H1 (cell line): Measurements from ENCODE around the gene KIAA0319L. TPM values are rescaled to one million over a fixed set of nuclear protein-coding genes. Genes with fewer than 3 reads are reported as not detected.
A peak's percentile ranks its signal among the peaks of the same experiment; 100 is the strongest.

Experiments
- BRCA1 ChIP-seq: IDR thresholded peaks from 2 replicates; pipeline ENCODE4 v1.6.1; 2012; ENCODE audit warnings: low read depth, low read length, improper control_type of control experiment
- CBX8 ChIP-seq: fragments of 300-800, 300-1000 bp; sonication (generic); IDR thresholded peaks from 2 replicates; pipeline ENCODE4 v1.7.1; 2016; ENCODE audit warnings: low read depth, low read length, borderline replicate concordance
- CTBP2 ChIP-seq: IDR thresholded peaks from 2 replicates; pipeline ENCODE4 v1.7.0; 2011; ENCODE audit warnings: borderline replicate concordance, mild to moderate bottlenecking, moderate library complexity, mixed read lengths, low read length; ENCODE audit not compliant: insufficient read depth, insufficient read length
- JUND ChIP-seq: IDR thresholded peaks from 2 replicates; pipeline ENCODE4 v1.6.1; 2011; ENCODE audit warnings: mild to moderate bottlenecking, improper control_type of control experiment, low read length
- KDM1A ChIP-seq: fragments of 200-600, 300-600 bp; sonication (generic); IDR thresholded peaks from 2 replicates; pipeline ENCODE4 v1.7.1; 2016; ENCODE audit warnings: mild to moderate bottlenecking, low read length, borderline replicate concordance
- NRF1 ChIP-seq: IDR thresholded peaks from 2 replicates; pipeline ENCODE4 v1.6.1; 2011; ENCODE audit warnings: mild to moderate bottlenecking, low read depth, low read length, improper control_type of control experiment
- POLR2A ChIP-seq, 2 experiments: IDR thresholded peaks; 1 replicate in 1 of 2; 2 replicates in 1 of 2; pipeline ENCODE4 v1.6.1; 2011; ENCODE audit warnings: low read depth in 2 of 2, low read length in 2 of 2, mild to moderate bottlenecking in 2 of 2; ENCODE audit errors: control extremely low read depth in 1 of 2
- RXRA ChIP-seq: IDR thresholded peaks from 2 replicates; pipeline ENCODE4 v1.6.1; 2011; ENCODE audit warnings: low read depth, mild to moderate bottlenecking, low read length, moderate library complexity; ENCODE audit not compliant: insufficient read depth
- SIN3A ChIP-seq, 2 experiments: IDR thresholded peaks in 1 of 2; conservative IDR thresholded peaks in 1 of 2; 2 replicates each; pipeline ENCODE4 v1.6.1; 2011 to 2012; ENCODE audit warnings: low read length in 2 of 2, improper control_type of control experiment in 1 of 2, low read depth in 1 of 2, mild to moderate bottlenecking in 1 of 2
- SP2 ChIP-seq: IDR thresholded peaks from 2 replicates; pipeline ENCODE4 v1.6.1; 2012; ENCODE audit warnings: mild to moderate bottlenecking, low read length, inconsistent platforms
- SRF ChIP-seq: IDR thresholded peaks from 2 replicates; pipeline ENCODE4 v1.6.1; 2011; ENCODE audit warnings: mild to moderate bottlenecking, low read depth, low read length, moderate library complexity
- TAF1 ChIP-seq: IDR thresholded peaks from 2 replicates; pipeline ENCODE4 v1.6.1; 2011; ENCODE audit warnings: mild to moderate bottlenecking, low read depth, low read length
- TAF7 ChIP-seq: optimal IDR thresholded peaks from 2 replicates; pipeline ENCODE3; 2011; ENCODE audit warnings: low read depth, mild to moderate bottlenecking, inconsistent platforms, low read length, moderate library complexity, borderline replicate concordance
- TBP ChIP-seq: IDR thresholded peaks from 2 replicates; pipeline ENCODE4 v1.6.1; 2011; ENCODE audit warnings: low read depth, low read length, improper control_type of control experiment
- TEAD4 ChIP-seq: IDR thresholded peaks from 2 replicates; pipeline ENCODE4 v1.6.1; 2012; ENCODE audit warnings: low read depth, low read length, inconsistent platforms, mixed read lengths
- polyA plus RNA-seq, 7 experiments: library from polyadenylated mRNA; depleted of rRNA in 3 of 7; stranded (reverse) in 5 of 7; unstranded in 2 of 7; fragments of >200 nt in 5 of 7; fragments of 200-250 nt in 2 of 7; gene quantifications; 1 replicate in 5 of 7; 2 replicates in 1 of 7; 4 replicates in 1 of 7; pipeline versions ENCODE4 v1.2.1 to v1.2.3, GENCODE V29; 2011 to 2013; ENCODE audit warnings: missing spikeins in 2 of 7, mixed read lengths in 2 of 7
- total RNA-seq: library from RNA; stranded (reverse); fragmentation: NEBNext Ultra II Directional; extraction: Animal tissue kit (Norgen Biotek cat#: 25700); gene quantifications from 2 replicates; pipeline ENCODE4 v1.2.1, GENCODE V29; 2021
- TF ChIP-seq, protein P1 (sequence below), 3 experiments: IDR thresholded peaks; 1 replicate in 2 of 3; 2 replicates in 1 of 3; pipeline versions ENCODE4 v1.5.1 to v1.6.1; 2011; ENCODE audit warnings: low read length in 3 of 3, mild to moderate bottlenecking in 3 of 3, inconsistent platforms in 2 of 3, low read depth in 1 of 3, moderate library complexity in 1 of 3; ENCODE audit not compliant: insufficient read depth in 1 of 3; ENCODE audit errors: control extremely low read depth in 1 of 3
- TF ChIP-seq, protein P2 (sequence below): IDR thresholded peaks from 2 replicates; pipeline ENCODE4 v1.6.1; 2012; ENCODE audit warnings: inconsistent platforms
- TF ChIP-seq, protein P3 (sequence below): IDR thresholded peaks from 2 replicates; pipeline ENCODE4 v1.6.1; 2011; ENCODE audit warnings: low read length, improper control_type of control experiment
- TF ChIP-seq, protein P4 (sequence below): IDR thresholded peaks from 2 replicates; pipeline ENCODE4 v1.6.1; 2012; ENCODE audit warnings: inconsistent platforms

KIAA0319L gene
- total and polyA plus RNA-seq, 2 of the 8 experiments (the other 6 are each of a cell fraction or from before 2014, with no cell fraction given): 40.1 to 55.7 TPM

DNA sequence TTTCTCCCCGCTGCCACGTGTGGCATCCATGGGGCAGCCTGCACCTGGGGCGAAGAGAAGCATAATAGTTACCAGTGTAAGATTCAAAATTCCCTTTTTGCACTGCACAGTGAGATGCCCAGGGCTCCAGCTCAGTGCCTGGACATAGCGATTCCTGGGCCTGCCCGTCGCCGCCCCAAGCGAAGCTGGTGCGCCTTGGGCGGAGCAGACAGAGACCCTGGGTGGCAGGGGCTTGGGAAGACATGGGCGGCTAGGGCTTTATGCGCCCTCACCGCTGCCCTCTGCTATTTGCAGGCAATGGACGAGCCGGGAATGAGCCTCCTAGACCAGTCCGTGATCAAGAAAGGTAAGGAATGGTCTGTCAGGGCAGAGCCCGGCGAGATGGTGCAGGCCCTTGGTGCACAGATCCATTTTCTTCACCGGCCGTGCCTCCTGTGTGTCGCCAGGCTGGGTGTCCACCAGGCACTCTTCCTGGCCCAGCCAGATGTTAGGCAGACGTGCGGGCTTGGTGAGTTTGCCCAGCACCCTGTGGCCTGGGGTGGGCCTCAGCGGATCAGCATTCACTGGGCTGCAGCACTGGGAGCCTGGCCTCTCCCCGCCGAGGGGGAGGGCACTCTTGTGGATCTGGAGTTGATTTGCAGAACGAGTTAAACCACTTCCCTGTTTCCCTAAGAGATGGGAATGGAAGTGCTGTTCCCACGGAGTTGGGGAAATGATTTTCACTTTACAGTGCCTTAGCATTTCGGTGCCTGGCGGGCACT, 17.6 kb upstream of the KIAA0319L start (continued):
- TF ChIP-seq JUND (no peak), CBX8 (no peak), POLR2A (IDR thresholded peaks at IDR 0.05; ENCODE audit: control extremely low read depth in 1 of 2, low read depth in 2 of 2, low read length in 2 of 2) (no peak), TAF1 (0 out of 2 replicates have a peak, but pooled peaks have one; percentile 9), KDM1A (no peak), BRCA1 (no peak), RXRA (no peak), SP2 (no peak), TBP (no peak), CTBP2 (peak; percentile 38), SIN3A (conservative IDR thresholded peaks at IDR 0.05 in 1 of 2, IDR thresholded peaks at IDR 0.05 in 1 of 2; ENCODE audit: low read depth in 1 of 2, low read length in 2 of 2) (no peak), TAF7 (no peak), SRF (no peak), TEAD4 (no peak), NRF1 (no peak)
- TF ChIP-seq, protein P1, sequence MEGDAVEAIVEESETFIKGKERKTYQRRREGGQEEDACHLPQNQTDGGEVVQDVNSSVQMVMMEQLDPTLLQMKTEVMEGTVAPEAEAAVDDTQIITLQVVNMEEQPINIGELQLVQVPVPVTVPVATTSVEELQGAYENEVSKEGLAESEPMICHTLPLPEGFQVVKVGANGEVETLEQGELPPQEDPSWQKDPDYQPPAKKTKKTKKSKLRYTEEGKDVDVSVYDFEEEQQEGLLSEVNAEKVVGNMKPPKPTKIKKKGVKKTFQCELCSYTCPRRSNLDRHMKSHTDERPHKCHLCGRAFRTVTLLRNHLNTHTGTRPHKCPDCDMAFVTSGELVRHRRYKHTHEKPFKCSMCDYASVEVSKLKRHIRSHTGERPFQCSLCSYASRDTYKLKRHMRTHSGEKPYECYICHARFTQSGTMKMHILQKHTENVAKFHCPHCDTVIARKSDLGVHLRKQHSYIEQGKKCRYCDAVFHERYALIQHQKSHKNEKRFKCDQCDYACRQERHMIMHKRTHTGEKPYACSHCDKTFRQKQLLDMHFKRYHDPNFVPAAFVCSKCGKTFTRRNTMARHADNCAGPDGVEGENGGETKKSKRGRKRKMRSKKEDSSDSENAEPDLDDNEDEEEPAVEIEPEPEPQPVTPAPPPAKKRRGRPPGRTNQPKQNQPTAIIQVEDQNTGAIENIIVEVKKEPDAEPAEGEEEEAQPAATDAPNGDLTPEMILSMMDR (IDR thresholded peaks at IDR 0.05; ENCODE audit: control extremely low read depth in 1 of 3, insufficient read depth in 1 of 3, low read depth in 1 of 3, low read length in 3 of 3): no peak
- TF ChIP-seq, protein P2, sequence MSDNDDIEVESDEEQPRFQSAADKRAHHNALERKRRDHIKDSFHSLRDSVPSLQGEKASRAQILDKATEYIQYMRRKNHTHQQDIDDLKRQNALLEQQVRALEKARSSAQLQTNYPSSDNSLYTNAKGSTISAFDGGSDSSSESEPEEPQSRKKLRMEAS: no peak
- TF ChIP-seq, protein P3, sequence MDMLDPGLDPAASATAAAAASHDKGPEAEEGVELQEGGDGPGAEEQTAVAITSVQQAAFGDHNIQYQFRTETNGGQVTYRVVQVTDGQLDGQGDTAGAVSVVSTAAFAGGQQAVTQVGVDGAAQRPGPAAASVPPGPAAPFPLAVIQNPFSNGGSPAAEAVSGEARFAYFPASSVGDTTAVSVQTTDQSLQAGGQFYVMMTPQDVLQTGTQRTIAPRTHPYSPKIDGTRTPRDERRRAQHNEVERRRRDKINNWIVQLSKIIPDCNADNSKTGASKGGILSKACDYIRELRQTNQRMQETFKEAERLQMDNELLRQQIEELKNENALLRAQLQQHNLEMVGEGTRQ: no peak
- TF ChIP-seq, protein P4, sequence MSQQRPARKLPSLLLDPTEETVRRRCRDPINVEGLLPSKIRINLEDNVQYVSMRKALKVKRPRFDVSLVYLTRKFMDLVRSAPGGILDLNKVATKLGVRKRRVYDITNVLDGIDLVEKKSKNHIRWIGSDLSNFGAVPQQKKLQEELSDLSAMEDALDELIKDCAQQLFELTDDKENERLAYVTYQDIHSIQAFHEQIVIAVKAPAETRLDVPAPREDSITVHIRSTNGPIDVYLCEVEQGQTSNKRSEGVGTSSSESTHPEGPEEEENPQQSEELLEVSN: no peak
